IPS-15b (cell line): Measurements from ENCODE around the gene C2CD2L.
A peak's percentile ranks its signal among the peaks of the same experiment; 100 is the strongest.
"Not testable (repeated sequence)": the region's sequence is repeated elsewhere in the genome, so short reads cannot be mapped to it uniquely, and the experiment has no call there.

ENCODE experiments used
- H3K27me3 ChIP-seq: one replicate; pipeline ENCODE4 v1.6.1; 2013; ENCODE audit warnings: low read length; ENCODE audit not compliant: control insufficient read depth, insufficient read depth
- H3K36me3 ChIP-seq: one replicate; pipeline ENCODE4 v1.6.1; 2013; ENCODE audit warnings: low read length; ENCODE audit not compliant: control insufficient read depth, insufficient read depth
- H3K4me1 ChIP-seq: one replicate; pipeline ENCODE4 v1.6.1; 2013; ENCODE audit warnings: mild to moderate bottlenecking, low read length; ENCODE audit not compliant: control insufficient read depth, insufficient read depth
- H3K4me3 ChIP-seq: one replicate; pipeline ENCODE4 v1.5.1; 2013; ENCODE audit warnings: low read depth, low read length
- H3K9ac ChIP-seq: one replicate; pipeline ENCODE4 v1.6.1; 2013; ENCODE audit warnings: low read depth, mild to moderate bottlenecking, low read length
- H3K9me3 ChIP-seq: one replicate; pipeline ENCODE4 v1.6.1; 2013; ENCODE audit warnings: mild to moderate bottlenecking, low read length; ENCODE audit not compliant: control insufficient read depth, insufficient read depth

C2CD2L gene

GRCh38 chr11:119118946-119119345, 11.8 kb downstream of the C2CD2L start:
- H3K4me3 ChIP-seq, result no peak overlapping the region
- H3K36me3 ChIP-seq, result peaks cover 10% of the 10 kb centered on the region
- H3K9ac ChIP-seq, result no peak overlapping the region
- H3K4me1 ChIP-seq, result peaks cover 7% of the 10 kb centered on the region
- H3K9me3 ChIP-seq, result no peaks in the 10 kb centered on the region
- no peaks in the 10 kb centered on the region for H3K27me3 ChIP-seq

- Histone ChIP-seq H3K36me3 (peaks cover 3% of the 10 kb centered on the region), H3K27me3 (no peaks in the 10 kb centered on the region), H3K4me1 (peaks cover 7% of the 10 kb centered on the region), H3K4me3 (peak overlapping the region; percentile 59), H3K9ac (no peak overlapping the region), H3K9me3 (no peaks in the 10 kb centered on the region)
These were observed 13.5 kb downstream of the C2CD2L start for GRCh38 chr11:119120639-119121007.

- no peaks in the 10 kb centered on the region for H3K9me3 ChIP-seq
- peak within 1 kb of the TSS; percentile 70 for H3K9ac ChIP-seq
- no peaks in the 10 kb centered on the region for H3K27me3 ChIP-seq
- H3K36me3 ChIP-seq, result peaks cover under 1% of the 10 kb centered on the region
- peak within 1 kb of the TSS; percentile 99 for H3K4me3 ChIP-seq
- H3K4me1 ChIP-seq, result peaks cover 7% of the 10 kb centered on the region
These were observed 14.1 kb downstream of the C2CD2L start, which contains the start of gene HINFP for GRCh38 chr11:119121008-119121810. TSS of gene HINFP (plus strand) at chr11:119121580. CDS start at chr11:119126945, 5,365 bp downstream.

- H3K27me3 ChIP-seq, result no peaks in the 10 kb centered on the region
- H3K36me3 ChIP-seq, result no peaks in the 10 kb centered on the region
- peaks cover 7% of the 10 kb centered on the region for H3K4me1 ChIP-seq
- H3K9me3 ChIP-seq, result no peaks in the 10 kb centered on the region
- peak overlapping the region; percentile 99 for H3K4me3 ChIP-seq
- peak overlapping the region; percentile 70 for H3K9ac ChIP-seq
These were observed 14.6 kb downstream of the C2CD2L start for GRCh38 chr11:119121811-119122124.

- Histone ChIP-seq H3K4me3 (no peak overlapping the region), H3K27me3 (no peaks in the 10 kb centered on the region), H3K36me3 (no peaks in the 10 kb centered on the region)
These were observed 18.7 kb downstream of the C2CD2L start for GRCh38 chr11:119125821-119126220.

GRCh38 chr11:119126675-119127268, 19.6 kb downstream of the C2CD2L start:
- no peaks in the 10 kb centered on the region for H3K27me3 ChIP-seq
- H3K4me3 ChIP-seq, result no peak overlapping the region
- peaks cover 8% of the 10 kb centered on the region for H3K36me3 ChIP-seq
- H3K4me1 ChIP-seq, result peaks cover 2% of the 10 kb centered on the region
- no peaks in the 10 kb centered on the region for H3K9me3 ChIP-seq
- H3K9ac ChIP-seq, result no peak overlapping the region

More at GRCh38 chr11:119125821-119126220, 18.7 kb downstream of the C2CD2L start:
- H3K4me1 ChIP-seq, result peaks cover 2% of the 10 kb centered on the region
- H3K9me3 ChIP-seq, result no peaks in the 10 kb centered on the region
- H3K9ac ChIP-seq, result no peak overlapping the region

- no peaks in the 10 kb centered on the region for H3K27me3 ChIP-seq
- H3K9me3 ChIP-seq, result no peaks in the 10 kb centered on the region
- peaks cover 26% of the 10 kb centered on the region for H3K36me3 ChIP-seq
- no peaks in the 10 kb centered on the region for H3K4me1 ChIP-seq
- H3K4me3 ChIP-seq, result no peak overlapping the region
- no peak overlapping the region for H3K9ac ChIP-seq
These were observed 23.5 kb downstream of the C2CD2L start for GRCh38 chr11:119130662-119131061.

- Histone ChIP-seq H3K36me3 (peaks cover 26% of the 10 kb centered on the region), H3K4me1 (no peaks in the 10 kb centered on the region), H3K27me3 (no peaks in the 10 kb centered on the region), H3K4me3 (no peak overlapping the region), H3K9me3 (no peaks in the 10 kb centered on the region), H3K9ac (no peak overlapping the region)
These were observed 27.3 kb downstream of the C2CD2L start for GRCh38 chr11:119134389-119134978.

GRCh38 chr11:119139276-119139675, 32.1 kb downstream of the C2CD2L start:
- H3K9me3 ChIP-seq, H3K9ac ChIP-seq, H3K36me3 ChIP-seq, H3K4me1 ChIP-seq, H3K4me3 ChIP-seq, H3K27me3 ChIP-seq: not testable (repeated sequence)

GRCh38 chr11:119144825-119145486, 37.8 kb downstream of the C2CD2L start:
- Histone ChIP-seq H3K9me3 (no peaks in the 10 kb centered on the region), H3K36me3 (no peaks in the 10 kb centered on the region), H3K27me3 (peaks cover 32% of the 10 kb centered on the region), H3K9ac (no peak overlapping the region), H3K4me3 (no peak overlapping the region), H3K4me1 (peaks cover 14% of the 10 kb centered on the region)

GRCh38 chr11:119145551-119145950, 38.4 kb downstream of the C2CD2L start:
- no peak overlapping the region for H3K9ac ChIP-seq
- no peaks in the 10 kb centered on the region for H3K9me3 ChIP-seq
- H3K4me1 ChIP-seq, result peaks cover 14% of the 10 kb centered on the region
- H3K4me3 ChIP-seq, result no peak overlapping the region
- peaks cover 38% of the 10 kb centered on the region for H3K27me3 ChIP-seq
- H3K36me3 ChIP-seq, result no peaks in the 10 kb centered on the region
